ENCODE data around the gene PREX1. TPM values are rescaled to one million over a fixed set of nuclear protein-coding genes. Genes with fewer than 3 reads are reported as not detected.
A peak's percentile ranks its signal among the peaks of the same experiment; 100 is the strongest.

The PREX1 gene
- total and polyA plus RNA-seq, 3 donors from 2014 or later = 18.0 to 36.5 (median 27.1) TPM

GRCh38 chr20:48770700-48771442 lies 56.9 kb downstream of the PREX1 start:
- DNase-seq = no peak
- WGBS, 2 donors = 67 to 79% methylated on average over 9 of the region's 9 CpGs
- no peaks in the 10 kb centered on the region for H3K27me3 ChIP-seq
- no peaks in the 10 kb centered on the region for H3K4me1 ChIP-seq
- intact Hi-C loops (cut with DNase I; ENCODE audit: low total_unique reads) = no loop called here
- no peaks in the 10 kb centered on the region for H3K9me3 ChIP-seq
- no peak overlapping the region for H3K4me3 ChIP-seq
- no peaks in the 10 kb centered on the region for H3K36me3 ChIP-seq (ENCODE audit: low read depth, missing control alignments)
- TF ChIP-seq POLR2A (IDR thresholded peaks at IDR 0.05) (no peak), CTCF (IDR thresholded peaks at IDR 0.05) (no peak)
- H3K27ac ChIP-seq = no peak overlapping the region

GRCh38 chr20:48769069-48769983 lies 58.5 kb downstream of the PREX1 start:
- no peaks in the 10 kb centered on the region for H3K9me3 ChIP-seq
- H3K4me1 ChIP-seq = no peaks in the 10 kb centered on the region
- no peaks in the 10 kb centered on the region for H3K27me3 ChIP-seq
- 32 to 41% methylated on average over 21 of the region's 21 CpGs for WGBS, 2 donors
- TF ChIP-seq CTCF (IDR thresholded peaks at IDR 0.05) (no peak), POLR2A (IDR thresholded peaks at IDR 0.05) (no peak)
- no peak overlapping the region for H3K27ac ChIP-seq
- DNase-seq = peak; percentile 58
- no peaks in the 10 kb centered on the region for H3K36me3 ChIP-seq (ENCODE audit: low read depth, missing control alignments)
- intact Hi-C loops (cut with DNase I; ENCODE audit: low total_unique reads) = no loop called here
- no peak overlapping the region for H3K4me3 ChIP-seq

GRCh38 chr20:48766961-48767960 lies 60.5 kb downstream of the PREX1 start:
- Histone ChIP-seq H3K36me3 (ENCODE audit: low read depth, missing control alignments) (no peaks in the 10 kb centered on the region), H3K9me3 (no peaks in the 10 kb centered on the region), H3K4me3 (no peak overlapping the region), H3K27me3 (no peaks in the 10 kb centered on the region), H3K27ac (no peak overlapping the region), H3K4me1 (no peaks in the 10 kb centered on the region)
- DNase-seq = no peak
- whole genome bisulfite sequencing, 2 donors = 84 to 86% methylated on average over 22 to 27 of the region's 27 CpGs
- intact Hi-C loops (cut with DNase I; ENCODE audit: low total_unique reads) = no loop called here
- TF ChIP-seq POLR2A (IDR thresholded peaks at IDR 0.05) (no peak), CTCF (IDR thresholded peaks at IDR 0.05) (no peak)

GRCh38 chr20:48766205-48766604 lies 61.6 kb downstream of the PREX1 start:
- WGBS, 2 donors = 77 to 80% methylated on average over 7 of the region's 7 CpGs
- Histone ChIP-seq H3K36me3 (ENCODE audit: low read depth, missing control alignments) (no peaks in the 10 kb centered on the region), H3K27me3 (no peaks in the 10 kb centered on the region), H3K9me3 (no peaks in the 10 kb centered on the region), H3K4me3 (no peak overlapping the region), H3K27ac (no peak overlapping the region), H3K4me1 (no peaks in the 10 kb centered on the region)
- intact Hi-C loops (cut with DNase I; ENCODE audit: low total_unique reads) = no loop called here
- no peak for TF ChIP-seq POLR2A (IDR thresholded peaks at IDR 0.05)
- TF ChIP-seq CTCF (IDR thresholded peaks at IDR 0.05) = no peak
- DNase-seq = no peak
